GM06990 (cell line): ENCODE measurements around the gene PRLH.
A peak's percentile ranks its signal among the peaks of the same experiment; 100 is the strongest.

ENCODE experiments used
- DNase-seq: peaks from one replicate; pipeline ENCODE4 v3.0.0-alpha.2; 2011; ENCODE audit not compliant: insufficient read length; ENCODE audit errors: extremely low read depth
- H3K27me3 ChIP-seq: replicated peaks from 2 replicates; pipeline ENCODE4 v1.6.0; 2011; ENCODE audit warnings: low read length; ENCODE audit not compliant: control insufficient read depth, insufficient read depth
- H3K36me3 ChIP-seq: 2 replicates; pipeline ENCODE4 v1.5.1; 2011; ENCODE audit warnings: low read length; ENCODE audit not compliant: control insufficient read depth, insufficient read depth
- H3K4me3 ChIP-seq: replicated peaks from 2 replicates; pipeline ENCODE4 v1.5.1; 2011; ENCODE audit warnings: low read depth, mild to moderate bottlenecking, control low read depth, low read length
- CTCF ChIP-seq: IDR thresholded peaks from 2 replicates; pipeline ENCODE4 v1.5.1; 2011; ENCODE audit warnings: low read length, control low read depth, mild to moderate bottlenecking, inconsistent platforms; ENCODE audit not compliant: insufficient read depth, poor library complexity, severe bottlenecking

The PRLH gene

GRCh38 chr2:237571551-237571950 lies 5.2 kb downstream of the PRLH start:
- Histone ChIP-seq H3K27me3 (no peaks in the 10 kb centered on the region), H3K4me3 (no peak overlapping the region), H3K36me3 (no peaks in the 10 kb centered on the region)
- no peak for DNase-seq
- no peak for TF ChIP-seq CTCF

- peak; percentile 78 for DNase-seq
- H3K4me3 ChIP-seq = no peak overlapping the region
- peak; percentile 96 for TF ChIP-seq CTCF
- H3K36me3 ChIP-seq = no peaks in the 10 kb centered on the region
- no peaks in the 10 kb centered on the region; the same call in 1 of the 2 replicates for H3K27me3 ChIP-seq
These were observed 5.8 kb downstream of the PRLH start for GRCh38 chr2:237572021-237572741.

- no peaks in the 10 kb centered on the region for H3K36me3 ChIP-seq
- no peak for DNase-seq
- no peaks in the 10 kb centered on the region; the same call in 1 of the 2 replicates for H3K27me3 ChIP-seq
- no peak for TF ChIP-seq CTCF
- no peak overlapping the region for H3K4me3 ChIP-seq
These were observed 6.3 kb downstream of the PRLH start for GRCh38 chr2:237572742-237573101.

GRCh38 chr2:237573721-237574415 lies 7.5 kb downstream of the PRLH start:
- H3K4me3 ChIP-seq = no peak overlapping the region
- no peaks in the 10 kb centered on the region for H3K36me3 ChIP-seq
- no peak for TF ChIP-seq CTCF
- no peak for DNase-seq
- no peaks in the 10 kb centered on the region; the same call in 1 of the 2 replicates for H3K27me3 ChIP-seq

GRCh38 chr2:237574467-237574866 lies 8.1 kb downstream of the PRLH start:
- no peak for DNase-seq
- no peak for TF ChIP-seq CTCF
- Histone ChIP-seq H3K4me3 (no peak overlapping the region), H3K36me3 (no peaks in the 10 kb centered on the region), H3K27me3 (no peaks in the 10 kb centered on the region; the same call in 1 of the 2 replicates)
